GM23338 (cell line): ENCODE measurements around the gene FAM53B. TPM values are rescaled to one million over a fixed set of nuclear protein-coding genes. Genes with fewer than 3 reads are reported as not detected.

Experiments used
- ATAC-seq: fragments of 200-7000 bp; cut with Tn5 transposase; 3 replicates; pipeline ENCODE4 v1.9.1; 2020
- DNase-seq: peaks from one replicate; pipeline ENCODE4 v3.0.0-alpha.2; 2015; ENCODE audit warnings: low spot score
- H2AFZ ChIP-seq: fragments of 200-600 bp; sonication (generic); 2 replicates; pipeline ENCODE4 v1.8.0; 2016; ENCODE audit warnings: antibody characterized with exemption, mild to moderate bottlenecking, moderate library complexity
- H3F3A ChIP-seq: fragments of 200-600 bp; sonication (generic); replicated peaks from 2 replicates; pipeline ENCODE4 v1.8.0; 2017; ENCODE audit warnings: antibody characterized with exemption, mixed run types, low read depth
- H3K27ac ChIP-seq: fragments of 200-600 bp; sonication (generic); 2 replicates; pipeline ENCODE4 v1.6.1; 2016; ENCODE audit warnings: low read depth
- H3K27me3 ChIP-seq: fragments of 200-600 bp; sonication (generic); 2 replicates; pipeline ENCODE4 v1.8.0; 2016; ENCODE audit warnings: mild to moderate bottlenecking, mixed run types, moderate library complexity; ENCODE audit not compliant: insufficient read depth
- H3K36me3 ChIP-seq: fragments of 200-600 bp; sonication (generic); 2 replicates; pipeline ENCODE4 v1.8.0; 2016; ENCODE audit warnings: mild to moderate bottlenecking; ENCODE audit not compliant: insufficient read depth
- H3K4me1 ChIP-seq: fragments of 200-600 bp; sonication (generic); 2 replicates; pipeline ENCODE4 v1.8.0; 2016; ENCODE audit warnings: mild to moderate bottlenecking, moderate library complexity; ENCODE audit not compliant: insufficient read depth
- H3K4me2 ChIP-seq: fragments of 200-600 bp; sonication (generic); 2 replicates; pipeline ENCODE4 v1.7.1; 2017; ENCODE audit warnings: mixed run types
- H3K4me3 ChIP-seq: fragments of 200-600 bp; sonication (generic); 2 replicates; pipeline ENCODE4 v1.6.1; 2016; ENCODE audit warnings: mixed run types
- H3K79me2 ChIP-seq: fragments of 200-600 bp; sonication (generic); replicated peaks from 2 replicates; pipeline ENCODE4 v1.8.0; 2017; ENCODE audit warnings: mild to moderate bottlenecking; ENCODE audit not compliant: insufficient read depth
- H3K9me2 ChIP-seq: fragments of 200-600 bp; sonication (generic); 2 replicates; pipeline ENCODE4 v1.8.0; 2017; ENCODE audit not compliant: insufficient read depth
- H4K20me1 ChIP-seq: fragments of 200-600 bp; sonication (generic); replicated peaks from 2 replicates; pipeline ENCODE4 v1.8.0; 2017; ENCODE audit warnings: mild to moderate bottlenecking; ENCODE audit not compliant: insufficient read depth
- H3K27ac Mint-ChIP-seq: 2 replicates; pipeline ENCODE4 v1.8.0; 2020; ENCODE audit warnings: inconsistent platforms, mild to moderate bottlenecking, moderate library complexity, mixed read lengths
- H3K27me3 Mint-ChIP-seq: 3 replicates; pipeline ENCODE4 v1.8.0; 2022; ENCODE audit warnings: low read depth, mild to moderate bottlenecking, moderate library complexity, mixed read lengths, inconsistent platforms; ENCODE audit not compliant: insufficient read depth, poor library complexity
- H3K36me3 Mint-ChIP-seq: 3 replicates; pipeline ENCODE4 v1.8.0; 2021; ENCODE audit warnings: low read depth, mild to moderate bottlenecking, inconsistent platforms, moderate library complexity, mixed read lengths
- H3K4me1 Mint-ChIP-seq: 3 replicates; pipeline ENCODE4 v1.8.0; 2020; ENCODE audit warnings: mild to moderate bottlenecking, inconsistent platforms, mixed read lengths
- H3K4me3 Mint-ChIP-seq: 3 replicates; pipeline ENCODE4 v1.8.0; 2021; ENCODE audit warnings: moderate library complexity, mild to moderate bottlenecking, inconsistent platforms, mixed read lengths
- H3K9me3 Mint-ChIP-seq: 3 replicates; pipeline ENCODE4 v1.8.0; 2020; ENCODE audit warnings: moderate library complexity, mild to moderate bottlenecking, inconsistent platforms, mixed read lengths
- CREB1 ChIP-seq: fragments of 250-450 bp; sonication (Bioruptor Pico); IDR thresholded peaks from 2 replicates; pipeline ENCODE4 v1.5.0; 2020; ENCODE audit warnings: low read depth, mild to moderate bottlenecking, moderate library complexity
- CTCF ChIP-seq, 2 experiments: fragments of 200-600 bp in 1 of 2; sonication (generic) in 1 of 2; conservative IDR thresholded peaks; 2 replicates each; pipeline versions ENCODE4 v1.5.1 to v1.6.1; 2016 to 2017; ENCODE audit warnings: antibody characterized with exemption in 2 of 2, low read depth in 2 of 2, mild to moderate bottlenecking in 2 of 2, moderate library complexity in 1 of 2
- ETS1 ChIP-seq: IDR thresholded peaks from 2 replicates; pipeline ENCODE4 v1.6.1; 2016; ENCODE audit warnings: antibody characterized with exemption
- EZH2phosphoT487 ChIP-seq: fragments of 200-600 bp; sonication (generic); IDR thresholded peaks from one replicate; pipeline ENCODE4 v1.8.1; 2018; ENCODE audit warnings: antibody characterized with exemption; ENCODE audit not compliant: unreplicated experiment
- JUNB ChIP-seq: IDR thresholded peaks from one replicate; pipeline ENCODE4 v1.6.1; 2016; ENCODE audit warnings: antibody characterized with exemption; ENCODE audit not compliant: unreplicated experiment
- NANOG ChIP-seq: IDR thresholded peaks from 2 replicates; pipeline ENCODE4 v1.6.1; 2016; ENCODE audit warnings: antibody characterized with exemption, borderline replicate concordance
- POLR2AphosphoS5 ChIP-seq: IDR thresholded peaks from 2 replicates; pipeline ENCODE4 v1.6.1; 2016; ENCODE audit warnings: antibody characterized with exemption, low read depth
- REST ChIP-seq: IDR thresholded peaks from one replicate; pipeline ENCODE4 v1.6.1; 2018; ENCODE audit warnings: antibody characterized with exemption; ENCODE audit not compliant: unreplicated experiment
- STAT1 ChIP-seq: IDR thresholded peaks from one replicate; pipeline ENCODE4 v1.6.1; 2016; ENCODE audit warnings: antibody characterized with exemption; ENCODE audit not compliant: unreplicated experiment
- ZNF114 ChIP-seq: fragments of 250-450 bp; sonication (Bioruptor Pico); IDR thresholded peaks from 2 replicates; pipeline ENCODE4 v1.5.0; 2020; ENCODE audit warnings: mild to moderate bottlenecking, moderate library complexity
- ZNF331 ChIP-seq: fragments of 250-450 bp; sonication (Bioruptor Pico); IDR thresholded peaks from 2 replicates; pipeline ENCODE4 v1.5.0; 2020; ENCODE audit warnings: low read depth, mild to moderate bottlenecking, moderate library complexity
- polyA plus RNA-seq: library from polyadenylated mRNA; unstranded; fragments of >200 nt; fragmentation: Nextera tagmentation; extraction: Ambion mirVana; gene quantifications from 2 replicates; pipeline ENCODE4 v1.2.1, GENCODE V29; 2016
- total RNA-seq: library from RNA; depleted of rRNA; stranded (reverse); fragments of >200 nt; shearing (Covaris generic); gene quantifications from 2 replicates; pipeline ENCODE4 v1.2.3, GENCODE V29; 2014

Gene FAM53B
- total and polyA plus RNA-seq, 2 experiments from 2014 or later: 3.0 to 20.3 TPM

- no peak for TF ChIP-seq REST
- no peak for TF ChIP-seq EZH2phosphoT487
- TF ChIP-seq CREB1 (CRISPR knock-in tag): no peak
- no peak for TF ChIP-seq JUNB
- TF ChIP-seq CTCF (conservative IDR thresholded peaks at IDR 0.05; ENCODE audit: low read depth in 2 of 2): no peak
- no peak for TF ChIP-seq ZNF331 (CRISPR knock-in tag)
- TF ChIP-seq NANOG: no peak
- no peak for TF ChIP-seq ZNF114 (CRISPR knock-in tag)
- no peak for TF ChIP-seq POLR2AphosphoS5
- TF ChIP-seq ETS1: no peak
Observed at GRCh38 chr10:124605001-124605370, 139.2 kb downstream of the FAM53B start (continued).

GRCh38 chr10:124604214-124605000 is 139.8 kb downstream of the FAM53B start:
- H3K27me3 Mint-ChIP-seq: peaks cover 8% of the 10 kb centered on the region
- Histone ChIP-seq H3K27me3 (no peaks in the 10 kb centered on the region), H2AFZ (no peak overlapping the region), H3K79me2 (no peaks in the 10 kb centered on the region), H3F3A (no peaks in the 10 kb centered on the region), H3K9me2 (no peaks in the 10 kb centered on the region), H3K36me3 (no peaks in the 10 kb centered on the region), H3K27ac (no peak overlapping the region), H4K20me1 (no peaks in the 10 kb centered on the region; the same call in 1 of the 2 replicates), H3K4me3 (no peak overlapping the region), H3K4me2 (no peak overlapping the region), H3K4me1 (no peaks in the 10 kb centered on the region)
- H3K4me1 Mint-ChIP-seq: 0 out of 3 replicates have a peak, but pooled peaks cover 3% of the 10 kb centered on the region
- H3K9me3 Mint-ChIP-seq: no peaks in the 10 kb centered on the region
- H3K27ac Mint-ChIP-seq: no peak overlapping the region; the same call in 1 of the 2 replicates
- no peak overlapping the region for H3K4me3 Mint-ChIP-seq
- no peaks in the 10 kb centered on the region for H3K36me3 Mint-ChIP-seq
- ATAC-seq (no peak), DNase-seq (no peak)
- TF ChIP-seq ETS1 (no peak), CREB1 (CRISPR knock-in tag) (no peak), EZH2phosphoT487 (no peak), REST (no peak), ZNF114 (CRISPR knock-in tag) (no peak), ZNF331 (CRISPR knock-in tag) (no peak), CTCF (conservative IDR thresholded peaks at IDR 0.05; ENCODE audit: low read depth in 2 of 2) (no peak), JUNB (no peak), NANOG (no peak), STAT1 (no peak)
